Lung (tissue), 12 donors: ENCODE data around the gene PEAR1. TPM values are rescaled to one million over a fixed set of nuclear protein-coding genes. Genes with fewer than 3 reads are reported as not detected.

Source experiments
- ATAC-seq: fragments of 200-7000 bp; cut with Tn5 transposase; one replicate; pipeline ENCODE4 v1.9.1; 2020; ENCODE audit warnings: moderate number of reproducible peaks; ENCODE audit not compliant: insufficient read depth, low FRiP score
- DNase-seq, 3 donors: peaks; one replicate each; pipeline ENCODE4 v3.0.0-alpha.2; 2013 to 2017
- H3K27ac ChIP-seq, 2 donors: one replicate each; pipeline ENCODE4 v1.5.1; 2013; ENCODE audit warnings: mild to moderate bottlenecking in 2 of 2, moderate library complexity in 2 of 2, control low read depth in 1 of 2, inconsistent platforms in 1 of 2, low read depth in 1 of 2, low read length in 1 of 2
- H3K27me3 ChIP-seq, 3 donors: one replicate each; pipeline ENCODE4 v1.5.1; 2013; ENCODE audit warnings: low read length in 2 of 3; ENCODE audit not compliant: control insufficient read depth in 3 of 3, insufficient read depth in 3 of 3
- H3K36me3 ChIP-seq, 4 donors: one replicate each; pipeline ENCODE4 v1.5.1; 2013; ENCODE audit warnings: low read length in 4 of 4, mild to moderate bottlenecking in 1 of 4, moderate library complexity in 1 of 4; ENCODE audit not compliant: control insufficient read depth in 4 of 4, insufficient read depth in 4 of 4
- H3K4me1 ChIP-seq, 5 donors: one replicate each; pipeline ENCODE4 v1.5.1; 2013; ENCODE audit warnings: low read length in 5 of 5, mild to moderate bottlenecking in 2 of 5, moderate library complexity in 1 of 5; ENCODE audit not compliant: control insufficient read depth in 5 of 5, insufficient read depth in 5 of 5
- H3K4me3 ChIP-seq: one replicate; pipeline ENCODE4 v1.5.1; 2013; ENCODE audit warnings: mild to moderate bottlenecking, control low read depth, moderate library complexity
- H3K9ac ChIP-seq, 2 donors: one replicate each; pipeline ENCODE4 v1.5.1; 2013; ENCODE audit warnings: low read length in 2 of 2, control low read depth in 1 of 2; ENCODE audit not compliant: insufficient read depth in 1 of 2
- H3K9me3 ChIP-seq, 4 donors: one replicate each; pipeline ENCODE4 v1.5.1; 2013; ENCODE audit warnings: low read length in 3 of 4, mild to moderate bottlenecking in 1 of 4, moderate library complexity in 1 of 4; ENCODE audit not compliant: control insufficient read depth in 4 of 4, insufficient read depth in 3 of 4
- CTCF ChIP-seq: IDR thresholded peaks from 2 replicates; pipeline ENCODE4 v1.5.1; 2012; ENCODE audit warnings: mild to moderate bottlenecking; ENCODE audit errors: control extremely low read depth, extremely low read depth
- WGBS, 2 donors: extraction: QIAGEN DNeasy Blood & Tissue Kit; methylation state at CpG; one replicate each; pipeline ENCODE4 v1.1.7; 2013; 5-methylcytosine and 5-hydroxymethylcytosine counted together
- polyA plus RNA-seq, 2 donors: library from polyadenylated mRNA; stranded (reverse); fragments of 200-250 nt; gene quantifications; one replicate each; pipeline ENCODE4 v1.2.1, GENCODE V29; 2013
- total RNA-seq, 2 donors: library from RNA; depleted of rRNA in 1 of 2; stranded (reverse); fragments of >200 nt in 1 of 2; gene quantifications; one replicate each; pipeline ENCODE4 v1.2.1, GENCODE V29; 2014 to 2021
- donor health status: control.
- donor health status: control.
- donor health status: Bipolar disorder and iron deficiency.
- donor health status: healthy.
- donor health status: DM: yes; HTN: yes; CAD: no.

Gene PEAR1
- total and polyA plus RNA-seq, 4 donors: 7.6 to 15.3 (median 12.9) TPM

GRCh38 chr1:156880473-156880872, 13.0 kb upstream of the PEAR1 start:
- Histone ChIP-seq H3K27me3 (peaks cover 0 to 15% (median 0%) of the 10 kb centered on the region in 3 donors), H3K9me3 (no peaks in the 10 kb centered on the region), H3K36me3 (no peaks in the 10 kb centered on the region), H3K4me3 (no peak overlapping the region), H3K27ac (no peak overlapping the region), H3K4me1 (peaks cover 0 to 19% (median 0%) of the 10 kb centered on the region in 5 donors), H3K9ac (no peak overlapping the region)
- TF ChIP-seq CTCF: no peak
- ATAC-seq (no peak), DNase-seq (no peak)
- WGBS, 2 donors: 60 to 81% methylated on average over 5 of the region's 5 CpGs

GRCh38 chr1:156881101-156881500, 12.4 kb upstream of the PEAR1 start:
- no peak for TF ChIP-seq CTCF
- no peak overlapping the region for H3K27ac ChIP-seq
- H3K9ac ChIP-seq: no peak overlapping the region
- ATAC-seq (no peak), DNase-seq (no peak)
- peaks cover 0 to 13% (median 0%) of the 10 kb centered on the region in 3 donors for H3K27me3 ChIP-seq
- 72 to 73% methylated on average over 10 of the region's 10 CpGs for WGBS, 2 donors
- H3K9me3 ChIP-seq: no peaks in the 10 kb centered on the region
- no peaks in the 10 kb centered on the region for H3K36me3 ChIP-seq
- H3K4me3 ChIP-seq: no peak overlapping the region
- peaks cover 0 to 19% (median 0%) of the 10 kb centered on the region in 5 donors for H3K4me1 ChIP-seq

- no peak for TF ChIP-seq CTCF
- H3K9ac ChIP-seq: no peak overlapping the region
- DNase-seq: no peak
- H3K4me3 ChIP-seq: no peak overlapping the region
- peaks cover 0 to 19% (median under 1%) of the 10 kb centered on the region in 5 donors for H3K4me1 ChIP-seq
- no peak for ATAC-seq
- 80 to 84% methylated on average over 4 of the region's 4 CpGs for WGBS, 2 donors
- H3K36me3 ChIP-seq: no peaks in the 10 kb centered on the region
- H3K27ac ChIP-seq: no peak overlapping the region
- H3K27me3 ChIP-seq: peaks cover 0 to 8% (median 0%) of the 10 kb centered on the region in 3 donors
- H3K9me3 ChIP-seq: no peaks in the 10 kb centered on the region
Measured at GRCh38 chr1:156881663-156882062, 11.9 kb upstream of the PEAR1 start.

GRCh38 chr1:156882543-156882942, 11.0 kb upstream of the PEAR1 start:
- Histone ChIP-seq H3K4me1 (peaks cover 0 to 23% (median 4%) of the 10 kb centered on the region in 5 donors), H3K27me3 (peaks cover 0 to 8% (median 0%) of the 10 kb centered on the region in 3 donors), H3K4me3 (no peak overlapping the region), H3K9ac (no peak overlapping the region), H3K36me3 (no peaks in the 10 kb centered on the region), H3K9me3 (no peaks in the 10 kb centered on the region), H3K27ac (no peak overlapping the region)
- ATAC-seq (no peak), DNase-seq (no peak)
- no peak for TF ChIP-seq CTCF
- 83 to 85% methylated on average over 3 of the region's 3 CpGs for WGBS, 2 donors
